22Rv1 (cell line): ENCODE results near the gene NPC1.

ENCODE experiments used
- CTCF ChIP-seq: fragments of 450-650 bp; IDR thresholded peaks from 2 replicates; pipeline ENCODE4 v1.5.1; 2017; ENCODE audit warnings: mild to moderate bottlenecking
- ZFX ChIP-seq: fragments of 450-650 bp; IDR thresholded peaks from 2 replicates; pipeline ENCODE4 v1.6.1; 2017; ENCODE audit warnings: antibody characterized with exemption, borderline replicate concordance

GRCh38 chr18:23523429-23524212, 62.7 kb downstream of the NPC1 start:
- TF ChIP-seq CTCF (no peak), ZFX (no peak)
